Measurements from ENCODE around the gene PDRG1. TPM values are rescaled to one million over a fixed set of nuclear protein-coding genes. Genes with fewer than 3 reads are reported as not detected.
A peak's percentile ranks its signal among the peaks of the same experiment; 100 is the strongest.

Gene PDRG1
- total RNA-seq, result 1 to 10 TPM; 5.4 to 7.9 TPM

GRCh38 chr20:31951530-31952453 is at the start of gene PDRG1:
PDRG1 (minus strand) TSS chr20:31952046; CDS start chr20:31951961, 85 bp downstream.
- no peaks in the 10 kb centered on the region for H3K27me3 ChIP-seq
- H3K4me3 ChIP-seq, result peak within 1 kb of the TSS; percentile 88 to 92
- peaks cover 17% of the 10 kb centered on the region for H3K4me1 ChIP-seq
- no peaks in the 10 kb centered on the region for H3K9me3 ChIP-seq
- H3K36me3 ChIP-seq (replicated peaks in 1 of 2; ENCODE audit: insufficient read depth in 1 of 2, low read depth in 2 of 2), result peaks cover 8 to 12% of the 10 kb centered on the region in 2 donors
- peak; percentile 92 to 98 (median 95) for TF ChIP-seq CTCF (IDR thresholded peaks at IDR 0.05)
- peak; percentile 25 to 78 (median 76) for TF ChIP-seq POLR2A (IDR thresholded peaks at IDR 0.05)
- H3K27ac ChIP-seq, result peak within 1 kb of the TSS in 3 of 4 donors; percentile 48 to 73 (median 71)
- peak; percentile 96 to 98 (median 97) for DNase-seq
- WGBS, 2 donors, result 0% methylated on average over 11 to 63 of the region's 63 CpGs
- ATAC-seq, result peak; percentile 99
- intact Hi-C loops (cut with DNase I), result no loop called here

- WGBS, 2 donors, result 40 to 46% methylated on average over 2 of the region's 2 CpGs
- Histone ChIP-seq H3K4me1 (no peaks in the 10 kb centered on the region), H3K9me3 (no peaks in the 10 kb centered on the region), H3K36me3 (replicated peaks in 1 of 2; ENCODE audit: insufficient read depth in 1 of 2, low read depth in 2 of 2) (no peaks in the 10 kb centered on the region), H3K27me3 (no peaks in the 10 kb centered on the region), H3K4me3 (no peak overlapping the region), H3K27ac (no peak overlapping the region)
- TF ChIP-seq CTCF (IDR thresholded peaks at IDR 0.05) (no peak), POLR2A (IDR thresholded peaks at IDR 0.05) (no peak)
- intact Hi-C loops (cut with DNase I), result no loop called here
- ATAC-seq, result no peak
- no peak for DNase-seq
Measured at GRCh38 chr20:31998246-31998645, 46.4 kb upstream of the PDRG1 start.

DNA sequence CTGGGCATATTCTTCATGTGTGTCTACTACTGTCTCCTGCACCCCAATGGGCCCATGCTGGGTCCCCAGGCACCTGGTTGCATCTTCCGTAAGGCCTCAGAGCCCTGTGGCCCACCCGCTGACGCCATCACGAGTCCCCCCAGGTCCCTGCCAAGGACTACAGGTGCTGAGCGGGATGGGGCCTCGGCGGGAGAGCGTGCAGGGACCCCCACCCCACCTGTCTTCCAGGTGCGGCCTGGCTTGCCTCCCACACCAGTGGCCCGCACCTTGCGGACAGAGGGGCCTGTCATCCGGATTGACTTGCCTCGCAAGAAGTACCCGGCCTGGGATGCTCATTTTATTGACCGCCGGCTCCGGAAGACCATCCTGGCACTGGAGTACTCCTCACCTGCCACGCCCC is 45.1 kb upstream of the PDRG1 start:
- Histone ChIP-seq H3K27me3 (no peaks in the 10 kb centered on the region), H3K36me3 (replicated peaks in 1 of 2; ENCODE audit: insufficient read depth in 1 of 2, low read depth in 2 of 2) (no peaks in the 10 kb centered on the region), H3K9me3 (no peaks in the 10 kb centered on the region), H3K4me1 (no peaks in the 10 kb centered on the region), H3K27ac (no peak overlapping the region), H3K4me3 (no peak overlapping the region)
- WGBS, 2 donors, result 88 to 90% methylated on average over 8 to 18 of the region's 18 CpGs
- no peak for DNase-seq
- intact Hi-C loops (cut with DNase I), result no loop called here
- no peak for ATAC-seq
- TF ChIP-seq POLR2A (IDR thresholded peaks at IDR 0.05), result no peak

- no peaks in the 10 kb centered on the region for H3K36me3 ChIP-seq (replicated peaks in 1 of 2; ENCODE audit: insufficient read depth in 1 of 2, low read depth in 2 of 2)
- no peaks in the 10 kb centered on the region for H3K4me1 ChIP-seq
- no peak overlapping the region for H3K4me3 ChIP-seq
- 53 to 65% methylated on average over 2 of the region's 2 CpGs for WGBS, 2 donors
- no peak overlapping the region for H3K27ac ChIP-seq
- intact Hi-C loops (cut with DNase I), result no loop called here
- ATAC-seq, result no peak
- TF ChIP-seq POLR2A (IDR thresholded peaks at IDR 0.05) (no peak), CTCF (IDR thresholded peaks at IDR 0.05) (no peak)
- H3K27me3 ChIP-seq, result no peaks in the 10 kb centered on the region
- H3K9me3 ChIP-seq, result no peaks in the 10 kb centered on the region
- DNase-seq, result no peak
Measured at GRCh38 chr20:31992086-31992485, 40.2 kb upstream of the PDRG1 start.

GRCh38 chr20:31991339-31991705 is 39.5 kb upstream of the PDRG1 start:
- no peaks in the 10 kb centered on the region for H3K27me3 ChIP-seq
- ATAC-seq (no peak), DNase-seq (no peak)
- intact Hi-C loops (cut with DNase I), result no loop called here
- no peaks in the 10 kb centered on the region for H3K36me3 ChIP-seq (replicated peaks in 1 of 2; ENCODE audit: insufficient read depth in 1 of 2, low read depth in 2 of 2)
- no peak overlapping the region for H3K4me3 ChIP-seq
- TF ChIP-seq POLR2A (IDR thresholded peaks at IDR 0.05) (no peak), CTCF (IDR thresholded peaks at IDR 0.05) (no peak)
- WGBS, 2 donors, result 31 to 43% methylated on average over 1 of the region's 1 CpG
- no peak overlapping the region for H3K27ac ChIP-seq
- H3K4me1 ChIP-seq, result no peaks in the 10 kb centered on the region
- H3K9me3 ChIP-seq, result no peaks in the 10 kb centered on the region
